ENCODE results near the gene FUOM. TPM values are rescaled to one million over a fixed set of nuclear protein-coding genes. Genes with fewer than 3 reads are reported as not detected.
"Not testable (repeated sequence)": the region's sequence is repeated elsewhere in the genome, so short reads cannot be mapped to it uniquely, and the experiment has no call there.

The FUOM gene
- total RNA-seq, 1 donor from 2014 or later, result 32.2 TPM

DNA sequence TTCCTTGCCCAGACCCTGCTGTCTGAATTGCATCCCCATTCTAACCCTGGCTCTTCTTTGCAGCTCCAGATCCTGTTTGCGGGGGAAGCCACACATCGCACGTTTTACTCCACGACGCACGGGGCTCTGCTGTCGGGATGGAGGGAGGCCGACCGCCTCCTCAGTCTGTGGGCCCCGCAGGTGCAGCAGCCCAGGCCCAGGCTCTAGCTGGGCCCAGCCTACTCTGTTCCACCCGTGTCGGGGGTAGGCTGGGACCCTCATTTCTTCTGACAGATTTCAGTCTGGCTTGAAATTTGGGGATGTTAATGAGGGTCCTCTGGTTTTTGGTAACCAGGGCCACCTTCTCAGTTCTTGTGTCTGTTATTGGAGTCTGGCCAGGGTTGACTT, 33.4 kb upstream of the FUOM start:
- Mint-ChIP-seq H3K27me3 (ENCODE audit: low read depth) (no peaks in the 10 kb centered on the region), H3K36me3 (ENCODE audit: low read depth) (peaks cover under 1% of the 10 kb centered on the region), H3K9me3 (ENCODE audit: low read depth) (no peaks in the 10 kb centered on the region), H3K4me1 (ENCODE audit: low read depth) (peaks cover 18% of the 10 kb centered on the region), H3K4me3 (ENCODE audit: unreplicated experiment) (no peak overlapping the region), H3K27ac (ENCODE audit: unreplicated experiment) (no peak overlapping the region)
- no peak for DNase-seq (ENCODE audit: low spot score)
- TF ChIP-seq, protein P1, sequence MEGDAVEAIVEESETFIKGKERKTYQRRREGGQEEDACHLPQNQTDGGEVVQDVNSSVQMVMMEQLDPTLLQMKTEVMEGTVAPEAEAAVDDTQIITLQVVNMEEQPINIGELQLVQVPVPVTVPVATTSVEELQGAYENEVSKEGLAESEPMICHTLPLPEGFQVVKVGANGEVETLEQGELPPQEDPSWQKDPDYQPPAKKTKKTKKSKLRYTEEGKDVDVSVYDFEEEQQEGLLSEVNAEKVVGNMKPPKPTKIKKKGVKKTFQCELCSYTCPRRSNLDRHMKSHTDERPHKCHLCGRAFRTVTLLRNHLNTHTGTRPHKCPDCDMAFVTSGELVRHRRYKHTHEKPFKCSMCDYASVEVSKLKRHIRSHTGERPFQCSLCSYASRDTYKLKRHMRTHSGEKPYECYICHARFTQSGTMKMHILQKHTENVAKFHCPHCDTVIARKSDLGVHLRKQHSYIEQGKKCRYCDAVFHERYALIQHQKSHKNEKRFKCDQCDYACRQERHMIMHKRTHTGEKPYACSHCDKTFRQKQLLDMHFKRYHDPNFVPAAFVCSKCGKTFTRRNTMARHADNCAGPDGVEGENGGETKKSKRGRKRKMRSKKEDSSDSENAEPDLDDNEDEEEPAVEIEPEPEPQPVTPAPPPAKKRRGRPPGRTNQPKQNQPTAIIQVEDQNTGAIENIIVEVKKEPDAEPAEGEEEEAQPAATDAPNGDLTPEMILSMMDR (IDR thresholded peaks at IDR 0.05), result no peak

DNA sequence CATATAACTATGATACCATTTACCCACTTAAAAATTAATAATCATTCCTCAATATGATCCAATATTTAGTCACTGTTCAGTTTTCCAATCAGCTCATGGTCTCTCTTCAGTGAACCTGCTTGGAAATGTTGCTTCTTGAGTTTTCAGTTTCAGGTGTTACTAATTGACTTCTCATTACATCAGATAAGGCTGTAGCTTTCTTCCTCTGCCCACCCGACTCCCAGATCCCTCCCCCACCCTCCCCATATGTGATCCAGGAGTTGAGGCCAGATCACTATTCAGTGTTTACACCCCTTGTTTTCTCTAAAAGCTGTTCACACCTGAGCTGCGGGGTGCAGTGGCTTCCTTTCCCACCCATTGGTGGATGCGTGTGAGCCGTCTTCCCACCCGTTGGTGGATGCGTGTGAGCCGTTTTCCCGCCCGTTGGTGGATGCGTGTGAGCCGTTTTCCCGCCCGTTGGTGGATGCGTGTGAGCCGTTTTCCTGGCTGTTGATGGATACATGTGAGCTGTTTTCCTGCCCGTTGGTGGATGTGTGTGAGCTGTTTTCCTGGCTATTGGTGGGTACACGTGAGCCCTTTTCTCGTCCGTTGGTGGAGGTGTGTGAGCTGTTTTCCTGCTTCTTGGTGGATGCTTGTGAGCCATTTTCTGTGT, 32.9 kb upstream of the FUOM start:
- no peak overlapping the region for H3K4me3 Mint-ChIP-seq (ENCODE audit: unreplicated experiment)
- peaks cover 16% of the 10 kb centered on the region for H3K4me1 Mint-ChIP-seq (ENCODE audit: low read depth)
- H3K27me3 Mint-ChIP-seq (ENCODE audit: low read depth), result no peaks in the 10 kb centered on the region
- no peaks in the 10 kb centered on the region for H3K9me3 Mint-ChIP-seq (ENCODE audit: low read depth)
- TF ChIP-seq, protein P1 (IDR thresholded peaks at IDR 0.05), result no peak
- peaks cover 2% of the 10 kb centered on the region for H3K36me3 Mint-ChIP-seq (ENCODE audit: low read depth)
- no peak for DNase-seq (ENCODE audit: low spot score)
- no peak overlapping the region for H3K27ac Mint-ChIP-seq (ENCODE audit: unreplicated experiment)

DNA sequence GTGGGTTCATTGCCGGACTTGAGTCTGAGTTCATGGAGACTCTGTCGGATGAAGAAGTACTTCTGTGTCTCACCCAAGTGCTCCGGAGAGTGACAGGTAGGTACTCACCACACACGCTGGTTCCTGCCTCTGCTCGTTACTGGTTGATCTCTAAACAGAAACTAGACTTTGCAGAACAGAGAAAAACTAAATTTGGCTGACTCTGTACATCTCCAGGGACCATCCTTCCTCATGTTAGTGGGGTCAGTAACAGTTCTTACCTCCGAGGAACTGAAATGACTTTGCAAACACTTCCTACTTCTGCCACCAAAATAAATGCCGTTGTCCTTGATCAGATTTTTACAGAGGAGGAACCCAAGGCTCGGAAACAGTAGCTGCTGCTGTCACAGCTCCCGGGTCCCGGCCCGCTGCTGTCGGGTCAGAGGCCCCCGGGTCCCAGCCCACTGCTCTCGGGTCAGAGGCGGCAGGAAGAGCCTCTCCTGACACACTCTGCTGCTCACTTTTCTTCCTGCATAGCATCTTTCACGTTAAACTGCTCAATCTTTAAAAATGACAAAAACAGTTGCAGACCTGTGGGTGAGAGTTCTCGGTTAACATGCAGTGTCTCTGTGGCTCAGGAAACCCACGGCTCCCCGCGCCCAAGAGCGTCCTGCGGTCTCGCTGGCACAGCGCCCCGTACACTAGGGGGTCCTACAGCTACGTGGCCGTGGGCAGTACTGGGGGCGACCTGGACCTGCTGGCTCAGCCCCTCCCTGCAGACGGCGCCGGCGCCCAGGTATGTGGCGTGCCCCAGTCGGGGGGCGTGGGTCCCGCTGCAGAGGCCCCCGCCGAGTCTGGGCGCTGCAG, 31.4 kb upstream of the FUOM start:
- TF ChIP-seq, protein P1 (IDR thresholded peaks at IDR 0.05), result no peak
- Mint-ChIP-seq H3K36me3 (ENCODE audit: low read depth) (peaks cover 7% of the 10 kb centered on the region), H3K4me3 (ENCODE audit: unreplicated experiment) (no peak overlapping the region), H3K9me3 (ENCODE audit: low read depth) (no peaks in the 10 kb centered on the region), H3K4me1 (ENCODE audit: low read depth) (peaks cover 5% of the 10 kb centered on the region), H3K27me3 (ENCODE audit: low read depth) (no peaks in the 10 kb centered on the region), H3K27ac (ENCODE audit: unreplicated experiment) (no peak overlapping the region)
- DNase-seq (ENCODE audit: low spot score), result peak; percentile 90

GRCh38 chr10:133388236-133388972, 30.6 kb upstream of the FUOM start:
- H3K4me1 Mint-ChIP-seq (ENCODE audit: low read depth), result peaks cover under 1% of the 10 kb centered on the region
- DNase-seq (ENCODE audit: low spot score), result no peak
- H3K36me3 Mint-ChIP-seq (ENCODE audit: low read depth), result peaks cover 7% of the 10 kb centered on the region
- H3K9me3 Mint-ChIP-seq (ENCODE audit: low read depth), result no peaks in the 10 kb centered on the region
- H3K27ac Mint-ChIP-seq (ENCODE audit: unreplicated experiment), result no peak overlapping the region
- no peak overlapping the region for H3K4me3 Mint-ChIP-seq (ENCODE audit: unreplicated experiment)
- no peaks in the 10 kb centered on the region for H3K27me3 Mint-ChIP-seq (ENCODE audit: low read depth)
- TF ChIP-seq, protein P1 (IDR thresholded peaks at IDR 0.05), result no peak

- DNase-seq (ENCODE audit: low spot score); H3K27ac Mint-ChIP-seq (ENCODE audit: unreplicated experiment); H3K4me1 Mint-ChIP-seq (ENCODE audit: low read depth); H3K36me3 Mint-ChIP-seq (ENCODE audit: low read depth); H3K27me3 Mint-ChIP-seq (ENCODE audit: low read depth); H3K9me3 Mint-ChIP-seq (ENCODE audit: low read depth); H3K4me3 Mint-ChIP-seq (ENCODE audit: unreplicated experiment): not testable (repeated sequence)
These were observed 29.1 kb upstream of the FUOM start for GRCh38 chr10:133386951-133387350.
